K562 (cell line): ENCODE results near the gene C12orf43. TPM values are rescaled to one million over a fixed set of nuclear protein-coding genes. Genes with fewer than 3 reads are reported as not detected.

Experiments used
- ATAC-seq: fragments of 200-7000 bp; cut with Tn5 transposase; 3 replicates; pipeline ENCODE4 v1.9.1; 2020; ENCODE audit warnings: moderate library complexity
- BruUV-seq: library from RNA; stranded (reverse); fragments of 400-500 nt; replicated peaks from 2 replicates; lab custom pipeline; 2021; lab: Mats Ljungman, UMichigan
- CTCF ChIA-PET: fragments of 300-600 bp; formaldehyde crosslinking; extraction: SDS; loops from one replicate; lab custom pipeline; 2021; ENCODE audit warnings: low intra/inter-chr PET ratio; lab: Yijun Ruan, JAX
- POLR2A ChIA-PET: fragments of 300-600, 350-650 bp; sonication (Branson Sonifier 250); formaldehyde crosslinking; extraction: SDS; loops from one replicate; lab custom pipeline; 2021; ENCODE audit warnings: antibody characterized with exemption, inconsistent platforms; lab: Yijun Ruan, JAX
- DNase-seq, 4 experiments: peaks; one replicate each; pipeline versions ENCODE4 v3.0.0 to v3.0.0-alpha.2; 2011 to 2018; ENCODE audit warnings: low spot score in 3 of 4, mixed read lengths in 3 of 4; ENCODE audit errors: extremely low read depth in 1 of 4
- FAIRE-seq: peaks from 2 replicates; lab custom pipeline; 2011; peaks lifted over from hg19 to GRCh38; lab: Jason Lieb, UNC
- H2AFZ ChIP-seq: 2 replicates; pipeline ENCODE4 v1.6.0; 2011; ENCODE audit warnings: low read depth, low read length, control low read depth, inconsistent platforms
- H3K27ac ChIP-seq: fragments of 200-600 bp; 3 replicates; pipeline ENCODE4 v1.8.0; 2011; ENCODE audit warnings: low read depth, mild to moderate bottlenecking, control low read depth, inconsistent platforms, low read length, moderate library complexity, mixed read lengths; ENCODE audit errors: extremely low read depth
- H3K27me3 ChIP-seq, 2 experiments: fragments of 300-600 bp in 1 of 2; 2 replicates in 1 of 2; 3 replicates in 1 of 2; pipeline versions ENCODE4 v1.6.0 to v1.8.0; 2011; ENCODE audit warnings: inconsistent platforms in 2 of 2, low read length in 2 of 2, mild to moderate bottlenecking in 1 of 2, mixed read lengths in 1 of 2, moderate library complexity in 1 of 2; ENCODE audit not compliant: control insufficient read depth in 2 of 2, insufficient read depth in 2 of 2
- H3K36me3 ChIP-seq: fragments of 300-600 bp; 3 replicates; pipeline ENCODE4 v1.8.0; 2011; ENCODE audit warnings: mild to moderate bottlenecking, low read length, inconsistent platforms; ENCODE audit not compliant: control insufficient read depth, insufficient read depth
- H3K4me1 ChIP-seq, 2 experiments: fragments of 200-600 bp in 1 of 2; replicated peaks in 1 of 2; 2 replicates in 1 of 2; 3 replicates in 1 of 2; pipeline versions ENCODE4 v1.5.1 to v1.8.0; 2011; ENCODE audit warnings: inconsistent platforms in 2 of 2, low read length in 2 of 2, mild to moderate bottlenecking in 1 of 2, mixed read lengths in 1 of 2, moderate library complexity in 1 of 2; ENCODE audit not compliant: control insufficient read depth in 2 of 2, insufficient read depth in 2 of 2
- H3K4me2 ChIP-seq: 2 replicates; pipeline ENCODE4 v1.6.1; 2011; ENCODE audit warnings: low read length, control low read depth, inconsistent platforms, mixed read lengths; ENCODE audit not compliant: insufficient read depth
- H3K4me3 ChIP-seq: fragments of 200-600 bp; sonication (generic), shearing (Covaris generic); 2 replicates; pipeline ENCODE4 v1.5.1; 2016; ENCODE audit warnings: control low read depth, inconsistent platforms
- H3K79me2 ChIP-seq: fragments of 200-600 bp; 3 replicates; pipeline ENCODE4 v1.8.0; 2011; ENCODE audit warnings: low read length, inconsistent platforms; ENCODE audit not compliant: control insufficient read depth, insufficient read depth
- H3K9ac ChIP-seq, 2 experiments: 2 replicates each; pipeline versions ENCODE4 v1.6.0 to v1.6.1; 2011; ENCODE audit warnings: low read depth in 2 of 2, low read length in 2 of 2, control low read depth in 1 of 2, inconsistent platforms in 1 of 2, mild to moderate bottlenecking in 1 of 2, mixed read lengths in 1 of 2; ENCODE audit not compliant: insufficient read depth in 1 of 2
- H3K9me1 ChIP-seq: one replicate; pipeline ENCODE4 v1.6.0; 2011; ENCODE audit warnings: inconsistent platforms, mild to moderate bottlenecking, low read length, moderate library complexity; ENCODE audit not compliant: control insufficient read depth, insufficient read depth
- H3K9me3 ChIP-seq: replicated peaks from 2 replicates; pipeline ENCODE4 v1.5.1; 2011; ENCODE audit warnings: low read depth, low read length, inconsistent platforms; ENCODE audit not compliant: control insufficient read depth, insufficient read depth
- H4K20me1 ChIP-seq: replicated peaks from 2 replicates; pipeline ENCODE4 v1.6.1; 2011; ENCODE audit warnings: low read length, inconsistent platforms, mixed read lengths; ENCODE audit not compliant: control insufficient read depth, insufficient read depth
- CHD2 ChIP-seq: IDR thresholded peaks from 2 replicates; pipeline ENCODE4 v1.6.1; 2011; ENCODE audit warnings: low read depth, low read length
- ILF3 ChIP-seq: fragments of 450-650 bp; IDR thresholded peaks from 2 replicates; pipeline ENCODE4 v1.6.1; 2018; ENCODE audit warnings: antibody characterized with exemption, mild to moderate bottlenecking, moderate library complexity, borderline replicate concordance
- KDM5B ChIP-seq: fragments of 200-600 bp; sonication (generic); IDR thresholded peaks from 2 replicates; pipeline ENCODE4 v1.6.1; 2012; ENCODE audit warnings: low read depth, mild to moderate bottlenecking, moderate library complexity, low read length, control low read depth, inconsistent platforms; ENCODE audit not compliant: insufficient replicate concordance
- MCM2 ChIP-seq: fragments of 450-650 bp; IDR thresholded peaks from 2 replicates; pipeline ENCODE4 v1.6.1; 2017; ENCODE audit warnings: low read depth, mild to moderate bottlenecking
- MIER1 ChIP-seq: fragments of 450-650 bp; IDR thresholded peaks from 2 replicates; pipeline ENCODE4 v1.6.1; 2016; ENCODE audit warnings: antibody characterized with exemption, mild to moderate bottlenecking, low read depth
- SMARCC2 ChIP-seq: fragments of 450-650 bp; IDR thresholded peaks from 2 replicates; pipeline ENCODE4 v1.6.1; 2017; ENCODE audit warnings: antibody characterized with exemption, moderate library complexity, mild to moderate bottlenecking, low read depth
- ZKSCAN8 ChIP-seq: fragments of 200-800 bp; sonication (Bioruptor generic); IDR thresholded peaks from 2 replicates; pipeline ENCODE4 v1.6.1; 2016; ENCODE audit warnings: missing genetic modification characterization, missing compliant biosample characterization
- ZNF12 ChIP-seq: sonication (generic); formaldehyde crosslinking; IDR thresholded peaks from 2 replicates; pipeline ENCODE4 v1.4.0; 2020; ENCODE audit warnings: mild to moderate bottlenecking, missing genetic modification reagents
- ZNF197 ChIP-seq: fragments of 200-800 bp; sonication (Bioruptor generic); IDR thresholded peaks from 2 replicates; pipeline ENCODE4 v1.6.1; 2016; ENCODE audit warnings: low read depth, missing genetic modification characterization, missing compliant biosample characterization
- ZNF696 ChIP-seq: fragments of 250-450 bp; sonication (Bioruptor Pico); conservative IDR thresholded peaks from 2 replicates; pipeline ENCODE4 v1.4.0; 2020; ENCODE audit warnings: mild to moderate bottlenecking, moderate library complexity
- ZNF780A ChIP-seq: fragments of 250-450 bp; sonication (Bioruptor Pico); IDR thresholded peaks from 2 replicates; pipeline ENCODE4 v1.5.0; 2021; ENCODE audit warnings: mild to moderate bottlenecking
- WGBS: fragments of 100-300 bp; shearing (Covaris generic); methylation state at CpG from one replicate; pipeline ENCODE4 v1.1.6; 2016; ENCODE audit warnings: low coverage, mixed read lengths; ENCODE audit not compliant: insufficient coverage; ENCODE audit errors: missing lambda C conversion rate; 5-methylcytosine and 5-hydroxymethylcytosine counted together
- in situ Hi-C: fragments of 300-500 bp; cut with MboI; formaldehyde crosslinking; loops from 4 replicates; pipeline ENCODE4 v1.15.0; 2018; ENCODE audit warnings: inconsistent platforms, mixed read lengths
- intact Hi-C: fragments of 100-400 bp; cut with micrococcal nuclease; formaldehyde crosslinking; loops from 2 replicates; pipeline ENCODE4 v1.14.2; 2022
- polyA plus RNA-seq, 8 experiments: library from polyadenylated mRNA; depleted of rRNA in 4 of 8; stranded (reverse) in 5 of 8; unstranded in 3 of 8; fragments of >200 nt; fragmentation: Nextera tagmentation in 2 of 8; fragmentation: Illumina TruSeq in 1 of 8; extraction: Ambion mirVana in 2 of 8; extraction: Trizol in 1 of 8; gene quantifications; 2 replicates each; pipeline versions ENCODE4 v1.2.1 to v1.2.3, GENCODE V29; 2011 to 2014; ENCODE audit warnings: inconsistent platforms in 1 of 8, missing spikeins in 1 of 8
- total RNA-seq, 7 experiments: library from RNA; depleted of rRNA in 6 of 7; stranded (reverse); fragments of >200 nt in 6 of 7; fragmentation: Illumina TruSeq in 2 of 7; extraction: Trizol in 2 of 7; gene quantifications; 2 replicates each; pipeline versions ENCODE4 v1.2.1 to v1.2.3, GENCODE V29; 2011 to 2021; ENCODE audit warnings: low replicate concordance in 1 of 7
- TF ChIP-seq, protein P1 (sequence below): fragments of 450-650 bp; conservative IDR thresholded peaks from 2 replicates; pipeline ENCODE4 v1.6.1; 2016; ENCODE audit warnings: missing genetic modification characterization, low read depth, mild to moderate bottlenecking, missing compliant biosample characterization, moderate library complexity
- TF ChIP-seq, protein P2 (sequence below): fragments of 450-650 bp; formaldehyde crosslinking; IDR thresholded peaks from 2 replicates; pipeline ENCODE4 v1.4.0; 2020; ENCODE audit warnings: mild to moderate bottlenecking

The C12orf43 gene
- total and polyA plus RNA-seq, 9 of the 15 experiments (the other 6 are each of a cell fraction or from before 2014, with no cell fraction given), result 4.3 to 22.2 (median 16.8) TPM

DNA sequence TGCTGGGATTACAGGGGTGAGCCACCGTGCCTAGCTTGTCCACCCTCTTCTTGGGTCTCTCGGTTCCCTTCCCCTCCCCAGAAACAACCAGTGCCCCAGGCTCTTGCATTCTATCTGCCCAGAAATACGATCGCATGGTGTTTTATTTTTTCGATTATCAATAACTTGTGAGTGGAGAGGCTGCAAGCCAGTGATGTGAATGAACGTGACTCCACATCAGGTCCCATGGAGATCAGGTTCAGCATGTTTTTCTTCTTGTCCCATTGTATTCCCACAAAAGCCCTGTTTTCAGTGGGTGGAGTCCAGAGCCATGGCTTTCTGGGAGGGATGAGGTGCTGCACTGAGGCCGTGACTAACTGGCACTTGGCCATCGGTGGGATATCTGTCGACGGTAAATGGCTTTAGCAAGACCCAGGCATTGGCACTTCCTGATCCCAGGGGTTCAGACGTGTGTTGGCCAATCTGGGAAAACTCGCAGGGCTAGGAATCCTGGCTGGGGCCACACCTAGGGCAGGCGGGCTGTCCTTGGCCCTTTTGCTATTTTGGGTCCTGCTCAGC is 50.7 kb downstream of the C12orf43 start:
- Histone ChIP-seq H3K9me3 (no peaks in the 10 kb centered on the region), H3K27me3 (no peaks in the 10 kb centered on the region), H3K36me3 (no peaks in the 10 kb centered on the region), H3K9ac (no peak overlapping the region; a peak in 1 of 4 replicates), H2AFZ (no peak overlapping the region), H3K27ac (no peak overlapping the region), H3K4me1 (peaks cover 0 to 7% of the 10 kb centered on the region in 2 experiments; a peak in 1 of 5 replicates), H3K9me1 (no peaks in the 10 kb centered on the region), H3K79me2 (no peaks in the 10 kb centered on the region), H3K4me3 (no peak overlapping the region), H4K20me1 (no peaks in the 10 kb centered on the region), H3K4me2 (no peak overlapping the region)
- CTCF ChIA-PET, result no interaction called here
- WGBS, result 44% methylated on average over 12 of the region's 13 CpGs
- intact Hi-C loops (no loop called here), in situ Hi-C loops (no loop called here)
- TF ChIP-seq ZNF696 (CRISPR knock-in tag), result no peak
- TF ChIP-seq ZNF197 (CRISPR knock-in tag), result no peak
- TF ChIP-seq ZNF780A, result no peak
- TF ChIP-seq MCM2, result no peak
- no peak for TF ChIP-seq ZNF12 (CRISPR knock-in tag)
- TF ChIP-seq, protein P1, sequence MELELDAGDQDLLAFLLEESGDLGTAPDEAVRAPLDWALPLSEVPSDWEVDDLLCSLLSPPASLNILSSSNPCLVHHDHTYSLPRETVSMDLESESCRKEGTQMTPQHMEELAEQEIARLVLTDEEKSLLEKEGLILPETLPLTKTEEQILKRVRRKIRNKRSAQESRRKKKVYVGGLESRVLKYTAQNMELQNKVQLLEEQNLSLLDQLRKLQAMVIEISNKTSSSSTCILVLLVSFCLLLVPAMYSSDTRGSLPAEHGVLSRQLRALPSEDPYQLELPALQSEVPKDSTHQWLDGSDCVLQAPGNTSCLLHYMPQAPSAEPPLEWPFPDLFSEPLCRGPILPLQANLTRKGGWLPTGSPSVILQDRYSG, result no peak
- no peak for TF ChIP-seq CHD2
- TF ChIP-seq MIER1, result no peak
- TF ChIP-seq, protein P2, sequence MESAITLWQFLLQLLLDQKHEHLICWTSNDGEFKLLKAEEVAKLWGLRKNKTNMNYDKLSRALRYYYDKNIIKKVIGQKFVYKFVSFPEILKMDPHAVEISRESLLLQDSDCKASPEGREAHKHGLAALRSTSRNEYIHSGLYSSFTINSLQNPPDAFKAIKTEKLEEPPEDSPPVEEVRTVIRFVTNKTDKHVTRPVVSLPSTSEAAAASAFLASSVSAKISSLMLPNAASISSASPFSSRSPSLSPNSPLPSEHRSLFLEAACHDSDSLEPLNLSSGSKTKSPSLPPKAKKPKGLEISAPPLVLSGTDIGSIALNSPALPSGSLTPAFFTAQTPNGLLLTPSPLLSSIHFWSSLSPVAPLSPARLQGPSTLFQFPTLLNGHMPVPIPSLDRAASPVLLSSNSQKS (CRISPR knock-in tag), result no peak
- no peak for TF ChIP-seq SMARCC2
- no peak for TF ChIP-seq ILF3
- no peak for TF ChIP-seq ZKSCAN8 (CRISPR knock-in tag)
- no peak for TF ChIP-seq KDM5B
- ATAC-seq (no peak), FAIRE-seq (no peak), DNase-seq (no peak)
- POLR2A ChIA-PET, result interaction anchor here (1.0 kb wide), 1 partner anchor 14 kb away, joined by 5 read pairs; no protein-coding TSS in a partner anchor
- BruUV-seq, result no TSS peak
